ENCODE data around the gene RRP1. TPM values are rescaled to one million over a fixed set of nuclear protein-coding genes. Genes with fewer than 3 reads are reported as not detected.

Gene RRP1
- total RNA-seq, 4 donors from 2014 or later: 19.0 to 25.2 (median 20.8) TPM

DNA sequence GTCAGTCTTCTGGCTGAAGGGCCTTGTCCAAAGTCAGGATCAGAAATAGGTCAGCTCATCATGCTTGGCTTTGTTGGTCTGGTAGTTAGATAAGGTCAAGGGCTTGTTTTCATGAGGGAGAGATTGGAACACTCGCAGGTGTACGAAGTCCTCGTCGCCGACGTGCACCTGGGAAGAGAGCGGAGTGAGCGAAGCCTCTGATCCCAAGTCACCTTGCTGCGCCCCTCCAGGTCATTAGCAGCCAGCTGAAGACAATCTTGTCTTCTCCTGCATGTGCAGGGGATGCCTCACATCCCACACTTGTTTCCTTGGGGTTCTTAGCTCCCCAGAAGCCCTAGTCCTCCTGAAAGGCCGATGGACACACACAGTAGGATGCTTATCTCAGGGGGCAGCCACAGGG is 15.2 kb upstream of the RRP1 start:
- no peak for TF ChIP-seq EP300 (IDR thresholded peaks at IDR 0.05)
- TF ChIP-seq POLR2A (IDR thresholded peaks at IDR 0.05): no peak
- TF ChIP-seq, protein P1, sequence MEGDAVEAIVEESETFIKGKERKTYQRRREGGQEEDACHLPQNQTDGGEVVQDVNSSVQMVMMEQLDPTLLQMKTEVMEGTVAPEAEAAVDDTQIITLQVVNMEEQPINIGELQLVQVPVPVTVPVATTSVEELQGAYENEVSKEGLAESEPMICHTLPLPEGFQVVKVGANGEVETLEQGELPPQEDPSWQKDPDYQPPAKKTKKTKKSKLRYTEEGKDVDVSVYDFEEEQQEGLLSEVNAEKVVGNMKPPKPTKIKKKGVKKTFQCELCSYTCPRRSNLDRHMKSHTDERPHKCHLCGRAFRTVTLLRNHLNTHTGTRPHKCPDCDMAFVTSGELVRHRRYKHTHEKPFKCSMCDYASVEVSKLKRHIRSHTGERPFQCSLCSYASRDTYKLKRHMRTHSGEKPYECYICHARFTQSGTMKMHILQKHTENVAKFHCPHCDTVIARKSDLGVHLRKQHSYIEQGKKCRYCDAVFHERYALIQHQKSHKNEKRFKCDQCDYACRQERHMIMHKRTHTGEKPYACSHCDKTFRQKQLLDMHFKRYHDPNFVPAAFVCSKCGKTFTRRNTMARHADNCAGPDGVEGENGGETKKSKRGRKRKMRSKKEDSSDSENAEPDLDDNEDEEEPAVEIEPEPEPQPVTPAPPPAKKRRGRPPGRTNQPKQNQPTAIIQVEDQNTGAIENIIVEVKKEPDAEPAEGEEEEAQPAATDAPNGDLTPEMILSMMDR (IDR thresholded peaks at IDR 0.05): no peak
- no peak overlapping the region for H3K27ac ChIP-seq
- H3K27me3 ChIP-seq: no peaks in the 10 kb centered on the region
- H3K9me3 ChIP-seq: no peaks in the 10 kb centered on the region
- peaks cover 0 to 21% (median 6%) of the 10 kb centered on the region in 3 donors for H3K4me1 ChIP-seq
- H3K36me3 ChIP-seq: peaks cover 0 to 28% of the 10 kb centered on the region in 2 donors
- no peak for ATAC-seq
- 100% methylated on average over 1 of the region's 10 CpGs; no CpG with 5 or more reads in 1 of the 2 donors for WGBS, 2 donors (ENCODE audit: low coverage in 1 of 2)
- no peak overlapping the region for H3K4me3 ChIP-seq

DNA sequence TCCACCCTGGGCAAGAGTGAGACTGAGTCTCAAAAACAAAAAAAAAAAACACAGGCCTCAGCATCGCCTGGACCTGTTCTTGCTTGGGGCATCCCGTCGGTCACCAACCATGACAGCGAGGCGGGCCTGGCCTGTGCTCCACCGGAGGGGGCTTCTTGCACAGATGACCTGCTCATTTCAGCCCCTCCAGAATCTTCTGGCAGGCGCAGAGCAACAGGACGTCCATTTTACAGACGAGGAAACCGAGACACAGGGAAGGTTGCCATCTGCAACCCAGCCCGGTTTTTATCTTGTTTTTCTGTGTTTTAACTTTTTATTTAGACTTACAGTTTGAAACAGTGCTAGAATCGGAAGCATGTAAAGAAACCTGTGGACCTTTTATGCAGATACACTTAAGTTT is 14.2 kb upstream of the RRP1 start:
- H3K27me3 ChIP-seq: no peaks in the 10 kb centered on the region
- TF ChIP-seq POLR2AphosphoS5 (IDR thresholded peaks at IDR 0.05) (no peak), EP300 (IDR thresholded peaks at IDR 0.05) (no peak), POLR2A (IDR thresholded peaks at IDR 0.05) (no peak)
- TF ChIP-seq, protein P1 (IDR thresholded peaks at IDR 0.05): no peak
- no peak for ATAC-seq
- WGBS, 2 donors (ENCODE audit: low coverage in 1 of 2): 75% methylated on average over 12 of the region's 12 CpGs; no CpG with 5 or more reads in 1 of the 2 donors
- H3K4me3 ChIP-seq: peak overlapping the region; percentile 74 to 82
- H3K9me3 ChIP-seq: no peaks in the 10 kb centered on the region
- H3K4me1 ChIP-seq: peaks cover 0 to 21% (median 6%) of the 10 kb centered on the region in 3 donors
- H3K36me3 ChIP-seq: peaks cover 0 to 28% of the 10 kb centered on the region in 2 donors
- peak overlapping the region in 2 of 4 donors; percentile 90 to 96 for H3K27ac ChIP-seq

DNA sequence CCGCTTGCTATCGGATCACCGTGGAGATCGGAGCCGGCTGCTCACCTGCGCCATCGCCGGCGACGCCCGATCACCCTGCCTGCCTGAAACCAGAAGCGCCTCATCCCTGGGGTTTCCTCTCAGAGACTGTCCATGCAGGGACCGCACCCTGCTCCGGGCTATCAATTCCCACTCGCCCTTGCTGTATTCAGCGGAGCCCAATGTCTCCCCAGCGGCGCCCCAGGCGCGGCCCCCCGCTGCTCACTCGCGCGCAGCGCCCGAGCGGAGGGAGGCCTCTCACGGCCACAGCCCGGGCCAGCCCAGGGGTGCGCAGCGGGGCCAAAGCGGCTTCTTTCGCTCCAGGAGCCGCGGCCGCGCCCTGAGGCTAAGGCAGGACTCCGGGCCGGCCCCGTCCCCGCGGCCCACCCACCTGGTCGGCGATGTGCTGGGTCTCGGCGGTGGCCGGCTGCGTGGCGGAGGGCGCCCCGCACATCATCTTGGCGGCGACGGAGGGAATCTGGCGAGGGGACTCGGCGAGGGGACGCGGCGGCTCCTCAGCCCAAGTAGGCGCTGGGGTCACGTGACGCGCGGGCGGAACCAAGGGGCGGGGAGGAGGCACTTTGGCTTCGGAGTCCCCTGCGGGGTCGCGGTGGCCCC is 13.5 kb upstream of the RRP1 start, which contains the start of gene CSTB:
Gene CSTB (minus strand): TSS at position 514 of the 636 bp plus-strand sequence. CDS start 39 bp downstream, at position 475.
- peak within 1 kb of the TSS; percentile 41 to 96 (median 92) for H3K27ac ChIP-seq
- ATAC-seq: peak; percentile 84
- WGBS, 2 donors (ENCODE audit: low coverage in 1 of 2): 0% methylated on average over 2 of the region's 71 CpGs; no CpG with 5 or more reads in 1 of the 2 donors
- H3K9me3 ChIP-seq: no peaks in the 10 kb centered on the region
- H3K4me3 ChIP-seq: peak within 1 kb of the TSS; percentile 74 to 82
- no peaks in the 10 kb centered on the region for H3K27me3 ChIP-seq
- TF ChIP-seq EP300 (IDR thresholded peaks at IDR 0.05) (no peak), POLR2AphosphoS5 (IDR thresholded peaks at IDR 0.05) (peak; percentile 80), POLR2A (IDR thresholded peaks at IDR 0.05) (peak; percentile 74 to 75)
- TF ChIP-seq, protein P1 (IDR thresholded peaks at IDR 0.05): peak in 1 of 4 experiments; percentile 19
- peaks cover 0 to 28% of the 10 kb centered on the region in 2 donors for H3K36me3 ChIP-seq
- peaks cover 0 to 21% (median 6%) of the 10 kb centered on the region in 3 donors for H3K4me1 ChIP-seq

DNA sequence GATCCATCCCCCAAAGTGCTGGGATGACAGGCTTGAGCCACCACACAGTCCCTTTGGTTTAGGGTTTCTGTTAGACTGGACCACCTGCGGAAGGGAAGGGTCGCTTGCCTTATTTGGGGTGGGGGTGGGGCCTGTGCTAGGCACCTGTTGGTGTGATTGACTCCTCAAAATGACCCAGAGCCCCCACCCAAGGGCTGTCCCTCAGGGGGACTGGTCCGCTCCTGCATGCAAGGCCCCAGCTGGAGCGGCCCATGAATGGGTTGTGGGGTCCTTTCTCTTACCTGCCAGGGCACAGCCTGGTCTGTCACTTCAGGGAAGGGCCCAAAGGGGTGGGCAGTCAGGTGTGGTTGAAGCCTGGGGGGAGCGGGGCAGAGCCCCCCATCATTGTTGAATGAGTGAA is 11.4 kb upstream of the RRP1 start:
- Histone ChIP-seq H3K27ac (no peak overlapping the region), H3K4me3 (no peak overlapping the region), H3K4me1 (peaks cover 0 to 21% (median 6%) of the 10 kb centered on the region in 3 donors), H3K36me3 (peaks cover 0 to 20% of the 10 kb centered on the region in 2 donors), H3K9me3 (no peaks in the 10 kb centered on the region), H3K27me3 (no peaks in the 10 kb centered on the region)
- no CpG with 5 or more reads among the region's 5 CpGs for WGBS, 2 donors (ENCODE audit: low coverage in 1 of 2)
- no peak for TF ChIP-seq POLR2AphosphoS5 (IDR thresholded peaks at IDR 0.05)
- TF ChIP-seq EP300 (IDR thresholded peaks at IDR 0.05): no peak
- no peak for TF ChIP-seq POLR2A (IDR thresholded peaks at IDR 0.05)
- TF ChIP-seq, protein P1 (IDR thresholded peaks at IDR 0.05): no peak
- ATAC-seq: no peak
